Midbrain (tissue), 1 donor: ENCODE results near the gene MBOAT7.

Source experiments
- DNase-seq: peaks from one replicate; lab custom pipeline; 2025; lab: John Stamatoyannopoulos, UW

Gene MBOAT7

DNA sequence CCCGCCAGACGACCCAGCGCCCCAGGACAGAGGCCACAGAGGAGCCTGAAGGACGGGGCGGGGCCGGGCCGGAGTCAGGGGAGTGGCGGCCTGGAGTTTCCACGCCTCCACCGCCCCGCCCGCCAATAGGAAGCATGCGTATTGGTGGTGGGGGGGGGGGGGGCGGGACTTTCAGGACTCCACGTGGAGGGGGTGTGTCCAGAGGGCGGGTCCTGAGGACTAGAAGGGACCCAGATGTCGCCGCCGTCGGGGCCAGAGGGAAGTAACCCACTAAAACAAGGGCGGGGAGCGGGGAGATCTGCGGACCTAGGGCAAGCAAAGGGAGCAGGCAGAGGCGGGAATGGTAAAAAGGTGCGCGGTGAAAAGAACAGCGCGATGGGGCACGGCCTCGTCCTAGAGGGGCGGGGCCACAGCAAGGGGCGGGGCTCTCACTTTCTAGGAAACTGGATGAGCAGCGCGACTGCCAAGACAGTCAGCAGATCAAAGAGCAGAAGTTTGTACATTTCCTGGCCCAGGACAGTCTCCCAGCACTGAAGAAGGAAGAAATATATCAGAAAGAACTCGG is 27.1 kb downstream of the MBOAT7 start:
- peak; percentile 18 for DNase-seq

DNA sequence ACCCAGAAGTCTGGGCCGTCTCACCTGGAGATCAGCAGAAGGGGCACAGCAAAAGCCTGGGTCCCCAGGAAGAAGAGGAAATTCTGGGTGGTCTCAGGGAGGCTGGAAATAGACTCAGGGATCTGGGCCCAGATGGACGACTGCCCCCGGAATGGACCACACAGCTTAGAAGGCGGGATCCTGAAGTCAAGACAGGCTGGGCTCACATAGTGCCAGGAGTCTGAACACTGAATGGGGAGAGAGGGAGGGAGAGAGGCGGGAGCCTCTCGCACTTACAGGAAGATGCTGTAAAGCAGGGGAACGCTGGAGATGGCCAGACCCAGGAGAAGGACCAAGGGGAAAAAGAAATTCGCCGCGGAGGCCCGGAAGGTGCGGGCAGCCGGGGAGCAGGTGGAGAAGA is 28.5 kb downstream of the MBOAT7 start:
- no peak for DNase-seq

DNA sequence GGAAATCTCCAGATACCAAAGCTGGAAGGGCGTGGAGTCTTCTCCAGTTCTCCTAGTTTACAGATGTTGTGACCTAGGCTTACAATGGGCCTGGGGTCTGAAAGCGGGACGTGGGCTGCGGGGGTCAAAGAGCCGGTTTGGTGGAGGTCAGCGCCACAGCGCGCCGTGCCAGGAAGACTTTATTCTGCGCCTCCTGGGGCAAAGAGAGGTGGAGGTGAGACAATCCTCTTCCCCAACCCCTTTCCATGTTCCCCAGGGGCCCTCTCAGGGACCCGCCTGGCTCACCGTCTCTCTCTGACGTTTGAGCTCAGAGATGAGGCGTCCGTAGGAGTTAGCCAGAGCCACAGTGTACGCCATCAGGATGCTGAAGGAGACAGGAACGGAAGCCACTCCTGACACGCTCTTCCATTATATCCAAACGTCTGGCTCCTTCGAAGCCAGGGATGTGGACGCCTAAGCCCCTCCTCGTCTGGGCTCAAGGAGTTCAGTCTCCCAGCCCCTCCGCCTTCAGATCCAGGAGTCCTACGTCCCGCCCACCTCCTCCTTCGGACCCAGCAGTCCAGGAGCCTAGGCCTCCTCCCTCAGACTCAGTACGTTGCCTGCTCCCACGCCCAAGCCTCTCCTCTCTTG is 29.1 kb downstream of the MBOAT7 start:
- DNase-seq, result no peak

DNA sequence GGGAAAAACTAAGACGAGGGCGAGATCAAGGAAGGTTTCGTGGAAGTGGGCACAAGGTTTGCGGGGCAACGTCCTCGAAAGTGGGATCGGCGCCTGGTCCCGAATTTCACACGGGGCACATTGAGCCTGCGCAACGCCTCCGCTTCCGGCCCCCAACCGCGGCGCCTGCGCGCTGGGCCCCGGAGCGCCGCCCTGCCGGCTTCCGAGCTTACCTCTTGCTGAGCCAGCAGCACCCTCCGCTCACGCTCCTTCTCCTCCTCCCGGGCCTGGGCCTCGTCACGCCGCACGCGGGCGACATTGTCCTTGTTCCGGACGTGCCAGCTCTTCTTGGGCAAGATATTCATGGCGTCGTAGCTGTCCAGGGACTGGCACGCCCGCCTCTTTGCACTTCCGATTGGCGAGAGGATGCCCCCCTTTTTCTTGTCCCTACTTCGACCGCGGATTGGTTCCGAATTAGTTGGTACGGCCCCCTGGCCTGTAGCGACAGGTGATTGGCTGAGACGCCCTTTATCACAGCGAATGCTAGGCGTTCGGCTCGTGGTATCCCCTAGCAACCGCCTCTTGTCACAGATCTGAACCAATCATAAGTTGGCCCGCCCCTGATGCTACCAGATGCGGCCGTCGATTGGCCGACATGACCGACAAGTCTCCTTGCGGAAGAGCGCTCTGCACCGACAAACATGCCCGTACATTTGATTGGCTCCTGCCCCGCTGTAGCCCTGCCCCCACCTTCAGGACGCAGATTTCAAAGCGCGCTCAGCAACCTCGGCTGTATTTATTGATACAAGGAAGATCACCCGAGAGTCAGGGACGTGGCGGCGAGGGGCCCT is 29.8 kb downstream of the MBOAT7 start, which contains the start of gene LENG1:
Gene LENG1 (minus strand): TSS at position 370 of the 830 bp plus-strand sequence. CDS start 26 bp downstream, at position 344.
- DNase-seq, result peak; percentile 100

DNA sequence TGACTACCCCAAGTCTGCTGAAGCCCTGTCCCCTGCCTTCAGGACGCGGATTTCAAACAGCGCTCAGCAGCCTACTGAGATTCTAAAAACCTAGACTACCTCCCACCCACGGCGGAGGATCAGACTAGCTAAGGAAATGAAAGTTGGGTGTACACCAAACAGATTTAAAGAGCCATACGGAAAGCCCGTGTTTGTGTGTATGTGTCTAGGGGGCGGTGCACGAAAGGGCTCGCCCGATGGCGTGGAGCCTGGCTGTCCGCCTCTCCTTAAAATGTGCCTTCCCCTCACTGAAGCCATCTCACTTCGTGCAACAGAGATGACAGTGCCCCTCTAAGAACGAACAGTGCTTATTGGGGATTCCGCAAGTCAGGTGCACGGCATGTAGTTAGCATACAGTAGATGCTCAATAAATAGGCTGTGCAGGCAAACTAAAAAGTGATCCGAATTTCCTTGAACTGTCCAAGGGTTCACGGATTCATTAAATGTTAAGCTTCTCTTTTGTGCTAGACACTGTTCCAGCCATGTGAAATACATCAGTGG is 30.5 kb downstream of the MBOAT7 start:
- DNase-seq, result no peak

DNA sequence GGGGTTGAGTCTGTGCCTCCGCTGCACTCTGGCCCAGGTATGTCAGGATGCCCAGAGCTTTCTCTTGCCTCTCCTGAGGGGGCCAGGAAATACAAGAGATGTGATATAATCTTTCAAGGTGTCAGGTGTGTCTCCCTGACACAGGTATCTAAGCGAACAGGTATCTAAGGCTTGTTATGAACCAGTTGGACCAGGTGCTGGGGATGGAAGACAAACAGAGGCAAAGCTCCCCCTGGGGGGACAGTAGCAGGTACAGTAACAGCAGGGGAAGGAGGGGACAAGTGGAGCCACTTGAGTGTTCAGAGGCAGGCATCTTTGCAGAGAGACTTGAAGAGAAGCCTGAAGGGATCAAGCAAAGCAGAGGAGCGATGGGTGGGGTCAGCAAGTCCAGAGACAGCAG is 32.4 kb downstream of the MBOAT7 start:
- no peak for DNase-seq

DNA sequence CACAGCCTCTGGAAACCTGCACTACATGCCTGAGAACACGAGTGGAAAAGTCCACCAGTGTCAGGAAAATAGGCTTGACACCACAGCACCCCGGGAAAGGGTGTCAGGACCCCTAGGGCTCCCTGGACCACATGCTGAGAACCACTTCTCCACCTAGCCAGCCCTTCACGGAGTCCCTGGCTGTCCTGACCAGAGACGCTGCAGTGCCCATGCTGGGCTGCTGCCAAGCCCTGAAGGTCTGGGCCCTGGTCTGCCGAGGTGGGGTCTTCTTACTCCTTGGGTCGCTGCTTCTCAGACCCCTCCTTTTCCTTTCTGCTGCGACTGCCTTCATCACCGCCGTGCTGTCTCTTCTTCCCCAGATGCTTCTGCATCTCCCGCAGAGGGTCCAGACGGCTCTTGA is 32.9 kb downstream of the MBOAT7 start:
- DNase-seq, result no peak

DNA sequence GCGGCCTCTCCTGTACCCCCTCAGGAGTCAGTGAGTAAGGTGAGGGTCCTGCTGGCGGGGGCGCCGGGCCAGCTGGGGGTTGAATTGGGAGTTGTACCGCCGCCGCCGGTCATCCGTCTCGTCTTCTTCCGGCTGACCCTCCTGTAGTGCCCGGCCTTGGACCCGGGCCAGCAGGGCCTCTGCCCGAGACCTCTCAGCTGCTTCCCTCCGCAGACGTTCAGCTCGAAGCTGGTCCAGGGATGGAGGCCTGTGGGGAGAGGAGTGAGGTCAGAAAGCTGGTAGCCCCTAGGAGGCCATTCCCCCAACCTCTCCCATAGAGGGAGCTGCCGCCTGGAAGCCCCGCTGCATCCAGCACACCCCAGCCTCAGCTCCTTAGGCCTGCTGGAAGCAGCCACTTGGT is 33.7 kb downstream of the MBOAT7 start:
- no peak for DNase-seq

DNA sequence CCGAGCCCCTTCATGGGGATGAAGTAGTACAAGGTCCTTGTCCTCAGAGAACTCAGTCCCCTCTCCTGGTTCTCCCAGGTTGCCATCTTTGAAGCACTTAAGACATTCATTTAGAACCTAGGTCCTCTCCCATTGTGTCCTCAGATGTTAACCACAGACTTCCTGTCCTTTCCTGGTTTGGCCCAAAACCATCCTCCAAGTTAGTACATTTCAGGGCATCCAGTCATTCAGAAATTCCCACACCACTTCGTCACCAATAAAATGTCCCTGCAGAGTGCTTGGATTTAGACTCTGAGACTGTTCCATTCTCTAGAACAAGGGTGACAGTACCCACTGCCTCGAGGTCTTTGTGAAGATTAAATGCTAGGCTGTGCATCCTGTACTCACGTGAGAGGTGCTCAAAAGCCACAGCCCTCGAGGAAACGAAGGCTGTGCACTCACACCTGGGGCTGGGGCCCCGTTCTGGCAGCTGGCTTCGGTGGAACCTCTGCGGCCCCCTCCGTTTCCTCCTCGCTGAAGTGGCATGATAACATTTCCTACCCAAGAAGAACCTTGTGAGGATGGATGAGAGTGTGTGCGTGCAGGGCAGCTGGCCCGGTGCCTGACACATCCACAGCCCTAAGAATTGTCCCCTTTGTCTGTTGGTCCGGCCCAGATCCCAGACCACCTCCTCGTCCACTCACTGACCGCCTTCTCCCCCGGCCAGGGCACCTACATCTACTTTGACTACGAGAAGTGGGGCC is 34.6 kb downstream of the MBOAT7 start:
- no peak for DNase-seq

DNA sequence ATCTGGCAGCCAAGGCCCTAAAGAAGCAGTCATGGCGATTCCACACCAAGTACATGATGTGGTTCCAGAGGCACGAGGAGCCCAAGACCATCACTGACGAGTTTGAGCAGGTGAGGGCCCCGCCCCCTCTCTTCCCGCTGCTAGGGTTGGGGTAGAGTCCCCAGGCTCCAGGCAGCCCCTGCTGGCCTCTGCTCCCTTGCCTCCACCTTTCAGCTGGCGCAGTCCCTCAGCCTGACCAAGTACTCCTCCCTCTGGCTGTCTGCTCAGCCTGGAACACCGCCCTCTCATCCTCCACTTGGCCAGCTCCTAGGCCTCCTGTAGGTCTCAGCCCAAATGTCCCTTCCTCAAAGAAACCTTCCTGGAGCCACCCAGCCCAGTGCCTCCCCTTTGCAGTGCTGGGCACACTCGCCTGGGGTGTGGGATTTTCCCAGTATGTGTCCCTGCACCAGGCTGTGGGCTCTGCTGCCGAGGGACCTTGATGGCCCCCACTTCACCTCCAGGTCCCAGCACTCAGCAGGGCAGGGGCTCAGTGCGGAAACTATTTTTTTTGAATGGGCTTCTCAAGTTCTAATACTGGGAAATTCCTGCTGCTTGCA is 35.6 kb downstream of the MBOAT7 start:
- no peak for DNase-seq

DNA sequence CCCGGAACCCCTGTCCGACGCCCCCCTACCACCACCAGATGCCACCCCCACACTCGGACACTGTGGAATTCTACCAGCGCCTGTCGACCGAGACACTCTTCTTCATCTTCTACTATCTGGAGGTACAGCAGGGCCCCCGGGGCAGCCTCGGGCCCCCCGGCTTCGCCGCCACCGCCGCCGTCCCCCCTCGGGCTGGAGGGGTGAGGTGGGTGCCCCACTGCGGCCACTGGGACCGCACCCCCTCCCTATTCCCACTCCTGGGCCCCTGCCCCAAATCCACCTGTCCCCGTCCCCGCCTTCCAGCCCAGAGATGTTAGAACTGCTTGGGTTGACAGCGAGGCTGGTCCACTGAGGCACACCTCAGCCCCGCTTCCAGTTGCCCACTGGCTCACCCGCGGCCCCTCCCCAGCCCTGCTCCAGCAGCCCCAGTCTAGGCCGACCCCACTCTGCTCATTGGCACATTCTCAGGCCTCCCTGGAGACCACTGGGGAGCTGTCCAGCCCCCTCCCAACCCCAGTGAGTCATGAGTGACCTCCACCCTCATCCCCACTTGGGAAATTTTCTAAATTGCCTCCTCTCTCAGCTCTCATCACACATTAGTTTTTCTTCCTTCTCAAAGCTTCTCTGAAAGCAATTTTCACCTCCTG is 36.4 kb downstream of the MBOAT7 start:
- no peak for DNase-seq

DNA sequence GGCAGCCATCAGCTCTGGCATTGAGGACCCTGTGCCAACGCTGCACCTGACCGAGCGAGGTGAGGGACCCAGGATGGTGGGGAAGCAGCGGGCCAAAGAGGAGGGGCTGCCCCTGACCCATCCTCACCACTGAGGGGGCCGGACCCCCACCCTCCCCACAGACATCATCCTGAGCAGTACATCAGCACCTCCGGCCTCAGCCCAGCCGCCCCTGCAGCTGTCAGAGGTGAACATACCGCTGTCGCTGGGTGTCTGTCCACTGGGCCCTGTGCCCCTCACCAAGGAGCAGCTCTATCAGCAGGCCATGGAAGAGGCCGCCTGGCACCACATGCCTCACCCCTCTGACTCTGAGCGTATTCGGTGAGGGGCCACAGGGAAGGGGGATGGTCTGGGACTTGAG is 37.1 kb downstream of the MBOAT7 start:
- no peak for DNase-seq

DNA sequence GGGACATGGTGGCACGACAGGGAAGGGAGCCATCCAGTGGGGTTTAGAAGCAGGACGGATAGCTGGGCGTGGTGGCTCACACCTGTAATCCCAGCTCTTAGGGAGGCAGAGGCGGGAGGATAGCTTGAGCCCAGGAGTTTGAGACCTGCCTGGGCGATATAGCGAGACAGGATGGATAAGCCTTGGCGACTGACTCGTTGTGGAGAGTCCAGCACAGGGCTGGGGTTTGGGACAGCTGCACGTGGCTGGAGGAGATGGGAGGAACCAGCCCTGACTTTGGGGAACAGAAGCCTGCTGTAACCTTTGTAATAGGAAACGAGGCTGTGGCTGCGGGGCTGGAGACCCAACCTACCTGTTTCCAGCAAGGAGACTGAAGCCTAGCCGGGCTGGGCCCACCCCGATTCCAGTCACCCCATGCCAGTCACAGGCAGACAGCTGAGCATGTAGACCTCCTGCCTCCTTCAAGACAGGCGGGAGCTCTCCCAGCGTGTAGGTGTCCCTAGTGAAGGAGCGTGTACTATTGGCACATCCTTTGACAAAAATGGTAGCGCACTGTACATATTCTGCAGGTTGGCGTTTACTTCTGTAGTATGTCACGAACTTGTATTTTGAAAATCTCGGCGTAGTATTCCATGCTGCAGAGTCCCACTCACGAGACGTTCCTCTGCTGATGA is 37.9 kb downstream of the MBOAT7 start:
- no peak for DNase-seq

DNA sequence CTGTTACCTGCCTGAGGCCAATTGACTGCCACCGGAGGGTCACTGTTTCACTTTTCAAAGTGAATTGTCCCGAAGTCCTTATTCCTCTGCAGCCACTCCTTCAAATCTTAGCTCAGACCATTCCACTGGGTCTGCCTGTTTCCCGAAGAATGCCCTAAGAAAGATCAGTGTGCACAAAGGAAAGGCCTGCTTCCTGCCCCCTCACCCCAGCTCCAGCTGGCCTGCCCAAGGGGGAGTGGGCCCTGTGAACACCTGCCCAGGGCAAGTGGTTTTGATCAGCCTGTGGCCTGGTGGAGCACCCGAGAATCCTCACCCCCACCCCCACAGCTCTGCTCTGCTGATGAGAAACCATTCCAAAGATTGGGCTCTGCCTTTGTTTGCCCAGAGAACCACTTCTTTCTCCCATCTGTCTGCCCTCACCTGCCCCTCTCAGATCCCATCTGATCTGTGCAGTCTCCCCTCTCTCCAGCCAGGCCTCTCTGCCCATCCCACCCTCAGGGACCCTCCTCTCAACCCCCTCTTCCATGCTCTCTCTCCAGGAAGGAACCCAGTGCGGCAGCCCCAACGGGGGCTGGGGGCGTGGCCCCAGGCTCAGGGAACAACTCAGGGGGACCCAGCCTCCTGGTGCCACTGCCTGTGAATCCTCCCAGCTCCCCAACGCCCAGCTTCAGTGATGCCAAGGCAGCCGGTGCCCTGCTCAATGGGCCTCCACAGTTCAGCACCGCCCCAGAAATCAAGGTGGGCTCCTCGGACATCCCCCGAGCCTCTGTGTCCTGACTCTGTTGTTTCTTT is 40.2 kb downstream of the MBOAT7 start:
- no peak for DNase-seq

DNA sequence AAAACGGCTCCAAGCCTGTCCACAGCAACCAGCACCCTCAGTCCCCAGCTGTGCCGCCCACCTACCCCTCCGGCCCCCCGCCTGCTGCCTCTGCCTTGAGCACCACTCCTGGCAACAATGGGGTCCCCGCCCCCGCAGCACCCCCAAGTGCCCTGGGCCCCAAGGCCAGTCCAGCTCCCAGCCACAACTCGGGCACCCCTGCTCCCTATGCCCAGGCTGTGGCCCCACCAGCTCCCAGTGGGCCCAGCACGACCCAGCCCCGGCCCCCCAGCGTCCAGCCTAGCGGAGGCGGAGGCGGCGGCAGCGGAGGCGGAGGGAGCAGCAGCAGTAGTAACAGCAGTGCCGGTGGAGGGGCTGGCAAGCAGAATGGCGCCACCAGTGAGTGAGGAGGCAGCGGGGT is 41.2 kb downstream of the MBOAT7 start:
- DNase-seq, result no peak

DNA sequence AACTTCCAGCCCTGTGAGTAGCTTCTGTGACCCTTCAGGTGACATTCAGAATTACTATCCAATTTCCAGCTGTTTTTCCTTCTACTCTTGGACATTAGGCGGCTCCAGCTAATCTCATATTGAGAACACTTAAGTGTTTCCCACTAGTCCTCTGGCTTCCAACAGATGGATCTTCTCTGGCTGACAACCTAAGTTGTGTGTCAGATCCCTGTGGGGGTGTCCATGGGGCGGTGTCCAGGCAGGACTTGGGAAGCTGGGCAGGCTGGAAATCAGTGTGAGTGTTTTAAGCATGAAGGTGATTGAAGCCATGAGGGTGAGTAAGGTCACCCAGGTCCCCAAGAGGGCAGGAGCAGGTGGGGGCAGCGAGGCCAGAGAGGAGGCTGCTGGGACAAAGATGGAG is 41.7 kb downstream of the MBOAT7 start:
- no peak for DNase-seq

DNA sequence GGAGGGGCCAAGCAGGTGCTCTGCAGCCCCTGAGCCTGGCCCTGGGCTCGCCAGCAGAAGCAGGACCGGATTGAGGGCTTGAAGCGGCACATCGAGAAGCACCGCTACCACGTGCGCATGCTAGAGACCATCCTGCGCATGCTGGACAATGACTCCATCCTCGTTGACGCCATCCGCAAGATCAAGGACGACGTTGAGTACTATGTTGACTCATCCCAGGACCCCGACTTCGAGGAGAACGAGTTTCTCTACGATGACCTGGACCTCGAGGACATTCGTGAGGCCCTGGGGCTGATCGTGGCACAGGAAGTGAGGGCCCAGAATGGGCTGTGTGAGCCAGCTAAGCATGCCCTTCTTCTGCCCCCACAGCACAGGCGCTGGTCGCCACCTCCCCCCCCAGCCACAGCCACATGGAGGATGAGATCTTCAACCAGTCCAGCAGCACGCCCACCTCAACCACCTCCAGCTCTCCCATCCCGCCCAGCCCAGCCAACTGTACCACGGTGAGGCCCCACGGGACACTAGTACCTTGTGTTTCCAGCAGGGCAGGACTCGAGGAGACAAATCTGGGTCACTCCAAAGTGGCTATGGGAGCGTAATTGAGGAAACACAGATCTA is 43.7 kb downstream of the MBOAT7 start:
- DNase-seq, result no peak

DNA sequence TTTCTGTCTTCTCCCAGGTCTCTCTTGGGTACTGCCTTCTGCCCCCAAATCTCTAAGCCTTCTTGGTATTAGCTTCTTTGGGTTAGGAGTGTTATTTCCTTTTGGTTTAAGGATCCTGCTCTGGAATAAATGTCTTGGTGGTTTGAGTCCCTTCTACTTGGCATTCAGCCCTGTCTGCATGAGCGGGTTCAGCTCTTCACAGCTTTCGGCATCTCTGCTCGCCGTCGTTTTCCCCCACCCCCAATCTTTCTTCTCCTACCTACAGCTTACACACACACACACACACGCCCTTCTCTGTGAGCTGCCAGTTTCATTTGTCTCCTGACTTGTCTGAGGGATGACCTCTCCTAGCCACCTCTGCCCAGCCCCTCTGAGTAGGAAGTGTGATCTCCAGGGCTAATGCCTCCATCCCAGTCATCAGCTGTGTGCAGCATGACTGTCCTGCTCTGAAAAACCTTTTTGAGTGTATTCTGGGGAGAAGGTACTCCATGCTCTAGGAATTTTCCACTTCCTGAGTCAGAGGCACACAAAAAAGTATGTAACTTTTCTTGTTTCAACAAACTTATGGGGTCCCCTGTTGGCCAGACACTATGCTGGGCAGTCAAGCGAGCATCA is 47.1 kb downstream of the MBOAT7 start:
- DNase-seq, result no peak

DNA sequence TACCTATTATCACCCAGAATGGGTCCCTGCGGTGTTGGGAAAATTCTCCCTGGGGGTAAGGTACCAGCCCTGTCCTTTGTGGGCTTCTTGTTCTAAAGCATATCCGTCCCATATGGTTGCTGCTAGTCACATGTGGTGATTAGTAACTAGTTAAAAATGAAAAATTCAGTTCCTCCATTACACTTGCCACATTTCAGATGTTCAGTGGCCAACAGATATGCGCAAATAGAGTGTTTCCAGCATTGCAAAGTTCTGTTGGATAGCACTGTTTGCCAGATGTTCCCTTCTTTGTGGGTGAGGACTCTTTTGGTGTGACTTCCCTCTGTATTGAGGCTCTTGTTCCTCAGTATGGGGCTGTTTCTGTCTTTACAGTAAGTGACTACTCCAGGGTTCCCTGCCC is 48.0 kb downstream of the MBOAT7 start:
- DNase-seq, result no peak
